Thymus (tissue), 11 donors: Measurements from ENCODE around the gene DPYSL4. TPM values are rescaled to one million over a fixed set of nuclear protein-coding genes. Genes with fewer than 3 reads are reported as not detected.
"Not testable (repeated sequence)": the region's sequence is repeated elsewhere in the genome, so short reads cannot be mapped to it uniquely, and the experiment has no call there.

ENCODE experiments used
- DNase-seq, 9 donors: peaks; one replicate each; pipeline ENCODE4 v3.0.0-alpha.2; 2013; ENCODE audit warnings: low spot score in 9 of 9, low read depth in 6 of 9, missing footprints in 1 of 9
- H3K27ac ChIP-seq, 2 donors: one replicate each; pipeline ENCODE4 v1.5.1; 2013; ENCODE audit warnings: control low read depth in 1 of 2, low read depth in 1 of 2, low read length in 1 of 2, mild to moderate bottlenecking in 1 of 2, moderate library complexity in 1 of 2
- H3K27me3 ChIP-seq, 2 donors: one replicate each; pipeline ENCODE4 v1.5.1; 2013; ENCODE audit warnings: low read length in 1 of 2; ENCODE audit not compliant: control insufficient read depth in 2 of 2, insufficient read depth in 1 of 2
- H3K36me3 ChIP-seq, 2 donors: one replicate each; pipeline ENCODE4 v1.5.1; 2013; ENCODE audit warnings: low read length in 1 of 2, mild to moderate bottlenecking in 1 of 2, moderate library complexity in 1 of 2; ENCODE audit not compliant: control insufficient read depth in 2 of 2, insufficient read depth in 2 of 2
- H3K4me1 ChIP-seq, 2 donors: one replicate each; pipeline ENCODE4 v1.5.1; 2013; ENCODE audit warnings: low read length in 2 of 2; ENCODE audit not compliant: control insufficient read depth in 2 of 2, insufficient read depth in 2 of 2
- H3K4me3 ChIP-seq, 2 donors: one replicate each; pipeline ENCODE4 v1.5.1; 2013; ENCODE audit warnings: low read length in 2 of 2, control low read depth in 1 of 2, mild to moderate bottlenecking in 1 of 2
- H3K9me3 ChIP-seq, 2 donors: one replicate each; pipeline ENCODE4 v1.5.1; 2013; ENCODE audit warnings: low read length in 1 of 2, mild to moderate bottlenecking in 1 of 2; ENCODE audit not compliant: control insufficient read depth in 2 of 2, insufficient read depth in 1 of 2
- whole genome bisulfite sequencing: extraction: QIAGEN DNeasy Blood & Tissue Kit; methylation state at CpG from one replicate; pipeline ENCODE4 v1.1.7; 2013; 5-methylcytosine and 5-hydroxymethylcytosine counted together
- polyA plus RNA-seq: library from polyadenylated mRNA; stranded (reverse); fragments of 200-250 nt; gene quantifications from one replicate; pipeline ENCODE4 v1.2.3, GENCODE V29; 2013
- total RNA-seq: library from RNA; stranded (reverse); fragments of 120-200 nt; gene quantifications from one replicate; pipeline ENCODE4 v1.2.4, GENCODE V29; 2013
- donor health status: healthy.

Gene DPYSL4
- total and polyA plus RNA-seq, 2 donors = 0.28 to 0.89 TPM

DNA sequence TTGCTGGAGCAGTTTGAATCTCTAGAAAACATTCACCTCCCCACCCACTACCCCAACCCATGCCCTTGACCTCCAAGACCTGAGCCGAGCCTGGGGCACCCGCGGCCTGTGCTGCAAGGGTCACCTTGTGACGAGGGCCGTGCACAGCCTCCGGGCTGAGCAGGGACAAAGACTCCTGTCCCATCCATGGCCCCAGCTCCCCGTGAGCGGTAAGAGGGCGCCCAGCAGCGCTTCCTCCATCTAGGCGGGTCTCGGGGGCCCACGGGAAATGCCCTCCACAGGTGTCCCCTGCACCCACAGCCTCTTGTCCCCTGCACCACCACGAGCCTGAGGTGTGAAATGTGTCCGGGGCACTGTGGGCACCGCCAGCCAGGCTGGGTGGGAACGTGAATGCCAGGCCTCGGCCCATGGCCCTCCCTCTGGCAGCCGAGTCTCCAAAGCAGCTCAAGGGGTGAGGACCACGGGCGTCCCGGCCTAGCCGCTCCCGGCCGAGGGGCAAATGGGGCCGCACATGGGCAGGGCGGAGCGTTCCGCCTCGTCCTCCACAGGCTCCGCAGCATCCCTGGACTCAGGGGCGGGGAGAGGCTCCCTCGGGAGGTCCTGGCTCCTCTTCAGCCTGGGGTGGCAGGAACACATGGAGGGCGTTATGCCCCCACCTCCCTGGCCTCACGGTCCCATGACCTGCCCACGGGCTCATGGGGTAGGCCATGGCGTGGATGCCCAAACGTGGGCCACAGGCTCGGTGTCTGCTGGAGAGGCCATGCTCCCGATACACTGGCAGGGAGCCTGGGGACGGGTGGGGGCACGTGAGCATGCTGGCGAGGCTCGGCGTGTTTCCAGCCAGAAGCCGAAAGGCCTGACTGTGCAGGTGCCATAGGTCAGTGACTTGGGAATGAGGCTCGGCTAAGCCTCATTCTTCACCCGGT is 21.1 kb downstream of the DPYSL4 start:
- no peak overlapping the region for H3K27ac ChIP-seq
- no peak overlapping the region for H3K4me3 ChIP-seq
- H3K9me3 ChIP-seq = no peaks in the 10 kb centered on the region
- WGBS = 93% methylated on average over 48 of the region's 48 CpGs
- H3K27me3 ChIP-seq = no peaks in the 10 kb centered on the region
- no peaks in the 10 kb centered on the region for H3K4me1 ChIP-seq
- no peaks in the 10 kb centered on the region for H3K36me3 ChIP-seq
- no peak for DNase-seq

DNA sequence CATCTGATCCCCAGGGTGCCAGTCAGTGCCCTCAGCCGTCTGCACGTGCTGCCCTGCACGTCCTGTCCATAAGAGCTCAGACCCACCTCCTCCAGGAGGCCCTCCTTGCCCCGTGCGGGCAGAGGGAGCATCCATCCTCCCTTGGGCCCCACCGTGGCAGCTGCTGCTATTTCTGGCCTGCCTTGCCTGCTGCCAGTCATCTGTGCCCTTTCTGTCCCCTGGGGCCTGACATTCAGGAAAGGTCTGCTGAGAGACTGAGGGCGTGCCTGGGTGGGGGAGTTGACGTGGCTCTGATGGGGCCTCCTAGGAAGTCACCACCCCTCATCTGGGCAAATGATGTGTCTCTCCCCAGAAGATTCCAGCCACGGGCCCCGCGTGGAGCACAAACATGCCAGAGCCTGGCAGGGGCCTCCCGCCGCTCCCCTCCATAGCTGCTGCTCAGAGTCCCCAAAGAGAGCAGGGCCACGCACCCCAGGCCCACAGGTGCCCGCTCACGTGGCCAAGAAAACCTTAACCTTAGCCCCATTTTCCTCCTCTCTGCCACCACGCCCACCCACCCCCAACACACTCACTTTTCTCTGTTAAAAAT is 21.8 kb downstream of the DPYSL4 start:
- no peaks in the 10 kb centered on the region for H3K4me1 ChIP-seq
- DNase-seq = no peak
- H3K36me3 ChIP-seq = no peaks in the 10 kb centered on the region
- WGBS = 93% methylated on average over 17 of the region's 17 CpGs
- H3K27me3 ChIP-seq = no peaks in the 10 kb centered on the region
- no peak overlapping the region for H3K4me3 ChIP-seq
- no peak overlapping the region for H3K27ac ChIP-seq
- H3K9me3 ChIP-seq = peaks cover 0 to 2% of the 10 kb centered on the region in 2 donors

DNA sequence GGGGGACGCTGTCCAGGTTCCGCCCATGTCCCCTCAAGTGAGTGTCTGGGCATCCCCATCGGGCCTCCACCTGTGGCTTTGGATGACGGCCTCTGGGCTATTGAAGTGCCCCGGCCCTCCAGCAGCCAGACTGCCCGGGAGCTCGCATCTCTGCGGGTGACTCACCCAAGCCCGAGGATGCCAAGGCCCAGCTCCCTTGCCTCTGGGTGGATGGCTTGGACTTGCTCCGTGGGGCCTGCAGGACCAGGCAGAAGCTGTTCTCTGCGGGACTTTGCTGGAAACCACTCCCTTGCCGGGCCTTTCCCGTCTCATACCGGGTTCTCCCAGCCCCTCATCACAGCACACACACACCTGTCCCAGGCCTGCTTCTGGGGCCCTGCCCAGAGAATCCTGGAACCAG is 22.4 kb downstream of the DPYSL4 start:
- DNase-seq = no peak
- 98% methylated on average over 14 of the region's 14 CpGs for WGBS
- Histone ChIP-seq H3K27me3 (no peaks in the 10 kb centered on the region), H3K4me3 (no peak overlapping the region), H3K27ac (no peak overlapping the region), H3K9me3 (peaks cover 0 to 2% of the 10 kb centered on the region in 2 donors), H3K4me1 (no peaks in the 10 kb centered on the region), H3K36me3 (no peaks in the 10 kb centered on the region)

- 96% methylated on average over 23 of the region's 23 CpGs for WGBS
- H3K9me3 ChIP-seq = peaks cover 0 to 4% of the 10 kb centered on the region in 2 donors
Measured at GRCh38 chr10:132209978-132210530, 23.3 kb downstream of the DPYSL4 start.

DNA sequence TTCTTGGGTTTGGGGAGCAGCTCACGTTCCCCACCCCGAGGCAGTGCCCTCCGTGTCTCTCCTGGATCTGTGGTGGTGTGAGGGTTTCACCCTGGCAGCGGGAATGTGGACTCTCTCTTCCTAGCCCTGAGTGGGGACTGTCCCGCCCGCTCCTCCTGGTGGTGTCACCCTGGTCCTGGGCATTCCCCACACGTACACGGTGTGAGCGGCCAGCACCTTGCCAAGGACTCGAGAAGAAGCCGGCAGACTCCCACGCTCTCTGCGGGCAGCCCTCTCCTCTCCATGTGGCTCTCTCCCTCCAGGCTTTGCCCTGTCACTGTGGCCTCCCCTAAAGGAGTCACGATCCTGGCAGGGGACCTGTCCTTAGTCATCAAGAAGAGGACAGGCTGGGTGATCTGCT is 24.0 kb downstream of the DPYSL4 start:
- no peaks in the 10 kb centered on the region for H3K4me1 ChIP-seq
- peaks cover 0 to 10% of the 10 kb centered on the region in 2 donors for H3K9me3 ChIP-seq
- no peaks in the 10 kb centered on the region for H3K27me3 ChIP-seq
- 96% methylated on average over 14 of the region's 14 CpGs for WGBS
- DNase-seq = no peak
- no peak overlapping the region for H3K27ac ChIP-seq
- H3K36me3 ChIP-seq = no peaks in the 10 kb centered on the region
- no peak overlapping the region for H3K4me3 ChIP-seq

More at GRCh38 chr10:132209978-132210530, 23.3 kb downstream of the DPYSL4 start:
- H3K4me1 ChIP-seq = no peaks in the 10 kb centered on the region
- H3K36me3 ChIP-seq = no peaks in the 10 kb centered on the region
- H3K4me3 ChIP-seq = no peak overlapping the region
- no peak for DNase-seq
- no peak overlapping the region for H3K27ac ChIP-seq
- no peaks in the 10 kb centered on the region for H3K27me3 ChIP-seq

GRCh38 chr10:132211246-132211645 is 24.5 kb downstream of the DPYSL4 start:
- no peak for DNase-seq
- Histone ChIP-seq H3K4me1 (no peaks in the 10 kb centered on the region), H3K27me3 (no peaks in the 10 kb centered on the region), H3K4me3 (no peak overlapping the region), H3K9me3 (peaks cover 0 to 11% of the 10 kb centered on the region in 2 donors), H3K36me3 (no peaks in the 10 kb centered on the region), H3K27ac (no peak overlapping the region)
- 96% methylated on average over 14 of the region's 14 CpGs for WGBS

DNA sequence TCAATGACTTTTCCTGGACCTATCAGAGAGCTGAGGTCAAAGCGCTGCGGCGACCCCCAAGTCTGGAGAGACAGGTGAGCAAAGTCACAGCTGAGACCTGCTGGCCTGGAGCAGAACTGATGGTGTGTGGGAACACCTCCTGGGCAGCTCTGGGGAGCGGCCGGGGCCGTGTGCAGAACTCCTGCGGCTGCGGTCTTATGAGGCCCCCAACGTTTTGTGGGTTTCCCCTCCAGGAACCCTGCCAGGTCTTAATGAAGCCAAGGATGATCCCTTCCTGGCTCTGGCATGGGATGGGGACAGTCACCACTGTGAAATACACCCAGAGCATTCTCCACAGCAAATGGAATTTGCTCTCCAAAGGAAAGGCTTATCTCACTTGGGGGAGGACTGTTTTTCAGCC is 26.1 kb downstream of the DPYSL4 start:
- 89% methylated on average over 9 of the region's 9 CpGs for WGBS
- no peaks in the 10 kb centered on the region for H3K27me3 ChIP-seq
- no peak overlapping the region for H3K27ac ChIP-seq
- H3K36me3 ChIP-seq = no peaks in the 10 kb centered on the region
- no peak overlapping the region for H3K4me3 ChIP-seq
- no peaks in the 10 kb centered on the region for H3K4me1 ChIP-seq
- DNase-seq = no peak
- H3K9me3 ChIP-seq = peaks cover 1 to 24% of the 10 kb centered on the region in 2 donors

DNA sequence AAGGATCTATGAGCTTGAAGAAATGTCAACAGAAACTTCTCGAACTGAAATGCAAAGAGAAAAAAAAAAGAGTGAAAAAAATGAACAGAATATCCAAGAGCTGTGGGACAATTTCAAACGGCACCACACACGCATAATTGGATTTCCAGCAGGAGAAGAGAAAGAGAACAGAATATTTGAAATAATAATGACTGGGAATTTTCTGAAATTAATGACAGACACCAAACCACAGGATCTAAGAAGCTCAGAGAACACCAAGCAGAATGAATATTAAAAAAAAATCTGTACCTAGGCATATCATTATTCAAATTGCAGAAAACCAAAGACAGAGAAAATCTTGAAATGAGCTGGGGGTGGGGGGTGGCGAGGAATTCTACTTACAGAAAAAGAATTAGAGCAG is 27.2 kb downstream of the DPYSL4 start:
- H3K4me3 ChIP-seq = no peak overlapping the region
- no peaks in the 10 kb centered on the region for H3K36me3 ChIP-seq
- H3K9me3 ChIP-seq = peaks cover 1 to 29% of the 10 kb centered on the region in 2 donors
- H3K4me1 ChIP-seq = no peaks in the 10 kb centered on the region
- no peaks in the 10 kb centered on the region for H3K27me3 ChIP-seq
- H3K27ac ChIP-seq = no peak overlapping the region
- WGBS = 67% methylated on average over 4 of the region's 4 CpGs
- no peak for DNase-seq

- not testable (repeated sequence) for H3K4me1 ChIP-seq, H3K27ac ChIP-seq, H3K27me3 ChIP-seq, H3K36me3 ChIP-seq, H3K4me3 ChIP-seq, DNase-seq
- peaks cover 1 to 32% of the 10 kb centered on the region in 2 donors for H3K9me3 ChIP-seq
- 91% methylated on average over 3 of the region's 3 CpGs for WGBS
Measured at GRCh38 chr10:132216441-132216840, 29.7 kb downstream of the DPYSL4 start.
